Measurements from ENCODE around the gene ZNF521.

Gene ZNF521

GRCh38 chr18:25299426-25300300, 52.3 kb downstream of the ZNF521 start:
- no peak for TF ChIP-seq CTCF (IDR thresholded peaks at IDR 0.05)

- TF ChIP-seq CTCF (IDR thresholded peaks at IDR 0.05): no peak
Measured at GRCh38 chr18:25298853-25299274, 53.1 kb downstream of the ZNF521 start.

- no peak for TF ChIP-seq CTCF (IDR thresholded peaks at IDR 0.05)
Measured at GRCh38 chr18:25295624-25296138, 56.3 kb downstream of the ZNF521 start.

GRCh38 chr18:25291150-25291549, 60.8 kb downstream of the ZNF521 start:
- TF ChIP-seq CTCF (IDR thresholded peaks at IDR 0.05): no peak

GRCh38 chr18:25289001-25289631, 62.9 kb downstream of the ZNF521 start:
- no peak for TF ChIP-seq CTCF (IDR thresholded peaks at IDR 0.05)

- TF ChIP-seq CTCF (IDR thresholded peaks at IDR 0.05): no peak
Measured at GRCh38 chr18:25288340-25288938, 63.5 kb downstream of the ZNF521 start.

- no peak for TF ChIP-seq CTCF (IDR thresholded peaks at IDR 0.05)
Measured at GRCh38 chr18:25287106-25287505, 64.9 kb downstream of the ZNF521 start.
